H1 (cell line): ENCODE results near the gene DLGAP3. TPM values are rescaled to one million over a fixed set of nuclear protein-coding genes. Genes with fewer than 3 reads are reported as not detected.

Experiments
- CTCF ChIA-PET: fragments of 300-600 bp; sonication (Branson Sonifier 250); formaldehyde crosslinking; loops from one replicate; lab custom pipeline; 2021; ENCODE audit not compliant: partially characterized antibody; lab: Charles Lee
- POLR2A ChIA-PET: fragments of 300-600 bp; sonication (Branson Sonifier 250); formaldehyde crosslinking; loops from one replicate; lab custom pipeline; 2021; ENCODE audit warnings: inconsistent platforms; ENCODE audit not compliant: partially characterized antibody; lab: Charles Lee
- DNase-seq, 2 experiments: peaks; one replicate each; pipeline versions ENCODE4 v3.0.0 to v3.0.0-alpha.2; 2010 to 2022; ENCODE audit warnings: low spot score in 2 of 2, low read depth in 1 of 2, mixed read lengths in 1 of 2
- FAIRE-seq: peaks from 2 replicates; lab custom pipeline; 2011; peaks lifted over from hg19 to GRCh38; lab: Jason Lieb, UNC
- H2AFZ ChIP-seq: 2 replicates; pipeline ENCODE4 v1.8.1; 2012; ENCODE audit warnings: low read length, inconsistent platforms
- H2AK5ac ChIP-seq: 2 replicates; pipeline ENCODE4 v1.6.1; 2013; ENCODE audit warnings: low read depth, low read length
- H2BK120ac ChIP-seq: replicated peaks from 2 replicates; pipeline ENCODE3; 2013; ENCODE audit warnings: low read depth, low read length, inconsistent platforms
- H2BK12ac ChIP-seq: 2 replicates; pipeline ENCODE4 v1.6.1; 2013; ENCODE audit warnings: low read depth, low read length
- H2BK15ac ChIP-seq: 2 replicates; pipeline ENCODE4 v1.6.1; 2013; ENCODE audit warnings: low read length
- H2BK20ac ChIP-seq: 2 replicates; pipeline ENCODE4 v1.6.1; 2013; ENCODE audit warnings: low read length
- H2BK5ac ChIP-seq: 2 replicates; pipeline ENCODE4 v1.6.1; 2013; ENCODE audit warnings: low read depth, low read length
- H3K14ac ChIP-seq: 2 replicates; pipeline ENCODE4 v1.6.1; 2013; ENCODE audit warnings: inconsistent platforms; ENCODE audit not compliant: insufficient read length
- H3K18ac ChIP-seq: 2 replicates; pipeline ENCODE4 v1.6.1; 2013; ENCODE audit warnings: low read length; ENCODE audit errors: extremely low read depth
- H3K23ac ChIP-seq: 2 replicates; pipeline ENCODE4 v1.6.1; 2013; ENCODE audit warnings: inconsistent platforms; ENCODE audit not compliant: insufficient read length
- H3K23me2 ChIP-seq: 2 replicates; pipeline ENCODE4 v1.6.1; 2013; ENCODE audit warnings: low read depth, low read length
- H3K27ac ChIP-seq: 2 replicates; pipeline ENCODE4 v1.6.1; 2011; ENCODE audit warnings: low read depth, low read length, inconsistent platforms
- H3K27me3 ChIP-seq, 4 experiments: replicated peaks in 1 of 4; 1 replicate in 1 of 4; 2 replicates in 3 of 4; pipeline versions ENCODE4 v1.6.1 to v1.8.1; 2011 to 2013; ENCODE audit warnings: low read length in 3 of 4, mild to moderate bottlenecking in 3 of 4, inconsistent platforms in 2 of 4, mixed read lengths in 2 of 4, moderate library complexity in 1 of 4; ENCODE audit not compliant: control insufficient read depth in 3 of 4, insufficient read depth in 3 of 4; ENCODE audit errors: extremely low read depth in 1 of 4
- H3K36me3 ChIP-seq, 4 experiments: 2 replicates each; pipeline versions ENCODE4 v1.6.1 to v1.8.1; 2011 to 2013; ENCODE audit warnings: mild to moderate bottlenecking in 4 of 4, low read length in 3 of 4, moderate library complexity in 2 of 4, control low read depth in 1 of 4, inconsistent platforms in 1 of 4; ENCODE audit not compliant: insufficient read depth in 4 of 4, control insufficient read depth in 2 of 4
- H3K4ac ChIP-seq: replicated peaks from 2 replicates; pipeline ENCODE3; 2013; ENCODE audit warnings: low read length, low read depth, mixed read lengths, inconsistent platforms; ENCODE audit not compliant: insufficient read length
- H3K4me1 ChIP-seq, 4 experiments: replicated peaks in 1 of 4; 1 replicate in 1 of 4; 2 replicates in 3 of 4; pipeline versions ENCODE4 v1.6.1 to v1.8.1; 2011 to 2013; ENCODE audit warnings: low read length in 3 of 4, inconsistent platforms in 2 of 4, mixed read lengths in 1 of 4; ENCODE audit not compliant: insufficient read depth in 4 of 4, control insufficient read depth in 3 of 4
- H3K4me2 ChIP-seq, 2 experiments: 2 replicates each; pipeline versions ENCODE4 v1.6.1 to v1.8.1; 2011 to 2013; ENCODE audit warnings: low read depth in 2 of 2, low read length in 2 of 2, control low read depth in 1 of 2, inconsistent platforms in 1 of 2, mild to moderate bottlenecking in 1 of 2; ENCODE audit not compliant: insufficient read depth in 1 of 2
- H3K4me3 ChIP-seq, 4 experiments: fragments of 200-600, 300-600 bp in 1 of 4; sonication (generic), shearing (Covaris generic), sonication (Bioruptor Twin) in 1 of 4; 2 replicates each; pipeline versions ENCODE4 v1.5.1 to v1.8.1; 2011 to 2016; ENCODE audit warnings: low read length in 4 of 4, low read depth in 3 of 4, control low read depth in 2 of 4, inconsistent platforms in 2 of 4, mild to moderate bottlenecking in 2 of 4, mixed read lengths in 1 of 4, moderate library complexity in 1 of 4; ENCODE audit not compliant: insufficient read depth in 2 of 4; ENCODE audit errors: extremely low read depth in 1 of 4
- H3K56ac ChIP-seq: replicated peaks from 2 replicates; pipeline ENCODE3; 2013; ENCODE audit warnings: low read depth, mild to moderate bottlenecking, mixed read lengths, low read length, inconsistent platforms; ENCODE audit not compliant: insufficient read length
- H3K79me1 ChIP-seq: 2 replicates; pipeline ENCODE4 v1.6.1; 2013; ENCODE audit warnings: low read depth, low read length, control low read depth
- H3K79me2 ChIP-seq, 2 experiments: 2 replicates each; pipeline versions ENCODE4 v1.6.1 to v1.8.1; 2012 to 2013; ENCODE audit warnings: low read length in 2 of 2, mild to moderate bottlenecking in 2 of 2, inconsistent platforms in 1 of 2; ENCODE audit not compliant: insufficient read depth in 2 of 2, control insufficient read depth in 1 of 2
- H3K9ac ChIP-seq, 4 experiments: replicated peaks in 1 of 4; 1 replicate in 1 of 4; 2 replicates in 3 of 4; pipeline versions ENCODE4 v1.6.1 to v1.8.1; 2011 to 2013; ENCODE audit warnings: low read depth in 3 of 4, low read length in 3 of 4, control low read depth in 2 of 4, mild to moderate bottlenecking in 2 of 4, moderate library complexity in 2 of 4, inconsistent platforms in 1 of 4; ENCODE audit errors: extremely low read depth in 1 of 4
- H3K9me3 ChIP-seq, 2 experiments: 2 replicates each; pipeline versions ENCODE4 v1.6.1 to v1.8.1; 2012 to 2013; ENCODE audit warnings: mild to moderate bottlenecking in 2 of 2, moderate library complexity in 2 of 2, control low read depth in 1 of 2, inconsistent platforms in 1 of 2, low read depth in 1 of 2, low read length in 1 of 2, mixed read lengths in 1 of 2; ENCODE audit not compliant: insufficient read depth in 2 of 2
- H4K20me1 ChIP-seq, 2 experiments: replicated peaks in 1 of 2; 2 replicates each; pipeline versions ENCODE3 to v1.8.1; 2011 to 2013; ENCODE audit warnings: inconsistent platforms in 2 of 2, low read length in 2 of 2, mild to moderate bottlenecking in 1 of 2; ENCODE audit not compliant: insufficient read depth in 2 of 2, control insufficient read depth in 1 of 2
- H4K5ac ChIP-seq: 2 replicates; pipeline ENCODE4 v1.6.1; 2013; ENCODE audit warnings: low read length, low read depth, mixed read lengths, inconsistent platforms; ENCODE audit not compliant: insufficient read length
- H4K8ac ChIP-seq: 2 replicates; pipeline ENCODE4 v1.8.0; 2013; ENCODE audit warnings: mild to moderate bottlenecking, moderate library complexity, low read length, inconsistent platforms; ENCODE audit not compliant: insufficient read depth; ENCODE audit errors: extremely low read depth
- H4K91ac ChIP-seq: replicated peaks from 2 replicates; pipeline ENCODE3; 2013; ENCODE audit warnings: low read length, mixed read lengths, inconsistent platforms; ENCODE audit not compliant: insufficient read length
- BACH1 ChIP-seq: IDR thresholded peaks from 2 replicates; pipeline ENCODE4 v1.6.1; 2012; ENCODE audit warnings: low read length, improper control_type of control experiment
- BRCA1 ChIP-seq: IDR thresholded peaks from 2 replicates; pipeline ENCODE4 v1.6.1; 2012; ENCODE audit warnings: low read depth, low read length, improper control_type of control experiment
- CBX8 ChIP-seq: fragments of 300-800, 300-1000 bp; sonication (generic); IDR thresholded peaks from 2 replicates; pipeline ENCODE4 v1.7.1; 2016; ENCODE audit warnings: low read depth, low read length, borderline replicate concordance
- CHD2 ChIP-seq: IDR thresholded peaks from 2 replicates; pipeline ENCODE4 v1.6.1; 2012; ENCODE audit warnings: low read length, improper control_type of control experiment
- EP300 ChIP-seq, 2 experiments: IDR thresholded peaks; 1 replicate in 1 of 2; 2 replicates in 1 of 2; pipeline ENCODE4 v1.6.1; 2011 to 2012; ENCODE audit warnings: low read depth in 2 of 2, low read length in 2 of 2, mild to moderate bottlenecking in 2 of 2, borderline replicate concordance in 1 of 2, inconsistent platforms in 1 of 2, moderate library complexity in 1 of 2
- HDAC6 ChIP-seq: IDR thresholded peaks from one replicate; pipeline ENCODE4 v1.7.1; 2012; ENCODE audit warnings: low read depth, mild to moderate bottlenecking, inconsistent platforms, low read length, moderate library complexity
- SIRT6 ChIP-seq: IDR thresholded peaks from one replicate; pipeline ENCODE4 v1.7.1; 2012; ENCODE audit warnings: low read length, inconsistent platforms
- SP1 ChIP-seq: IDR thresholded peaks from 2 replicates; pipeline ENCODE4 v1.6.1; 2011; ENCODE audit warnings: low read depth, low read length
- SP4 ChIP-seq: IDR thresholded peaks from 2 replicates; pipeline ENCODE4 v1.6.1; 2012; ENCODE audit warnings: low read length, inconsistent platforms
- SUZ12 ChIP-seq: fragments of 200-600 bp; sonication (generic); IDR thresholded peaks from 2 replicates; pipeline ENCODE4 v1.6.1; 2012; ENCODE audit warnings: mild to moderate bottlenecking, inconsistent platforms, low read length, moderate library complexity, mixed read lengths
- TAF1 ChIP-seq: IDR thresholded peaks from 2 replicates; pipeline ENCODE4 v1.6.1; 2011; ENCODE audit warnings: mild to moderate bottlenecking, low read depth, low read length
- TAF7 ChIP-seq: optimal IDR thresholded peaks from 2 replicates; pipeline ENCODE3; 2011; ENCODE audit warnings: low read depth, mild to moderate bottlenecking, inconsistent platforms, low read length, moderate library complexity, borderline replicate concordance
- TCF12 ChIP-seq: IDR thresholded peaks from 2 replicates; pipeline ENCODE4 v1.6.1; 2011; ENCODE audit warnings: low read depth, mild to moderate bottlenecking, low read length
- ZNF274 ChIP-seq: IDR thresholded peaks from 2 replicates; pipeline ENCODE4 v1.7.0; 2012; ENCODE audit warnings: low read length, borderline replicate concordance; ENCODE audit errors: extremely low read depth
- WGBS, 2 experiments: shearing (Covaris generic) in 1 of 2; methylation state at CpG; one replicate each; pipeline versions ENCODE4 v1.1.6 to v1.1.7; 2013 to 2015; ENCODE audit warnings: low lambda C conversion rate in 2 of 2, mixed read lengths in 2 of 2, inconsistent platforms in 1 of 2, low coverage in 1 of 2, missing lambda C conversion rate in 1 of 2; ENCODE audit not compliant: insufficient replicate concordance in 2 of 2, insufficient coverage in 1 of 2, insufficient read length in 1 of 2; ENCODE audit errors: extremely low coverage in 1 of 2, missing lambda C conversion rate in 1 of 2; 5-methylcytosine and 5-hydroxymethylcytosine counted together
- polyA plus RNA-seq, 7 experiments: library from polyadenylated mRNA; depleted of rRNA in 3 of 7; stranded (reverse) in 5 of 7; unstranded in 2 of 7; fragments of >200 nt in 5 of 7; fragments of 200-250 nt in 2 of 7; gene quantifications; 1 replicate in 5 of 7; 2 replicates in 1 of 7; 4 replicates in 1 of 7; pipeline versions ENCODE4 v1.2.1 to v1.2.3, GENCODE V29; 2011 to 2013; ENCODE audit warnings: missing spikeins in 2 of 7, mixed read lengths in 2 of 7
- total RNA-seq: library from RNA; stranded (reverse); fragmentation: NEBNext Ultra II Directional; extraction: Animal tissue kit (Norgen Biotek cat#: 25700); gene quantifications from 2 replicates; pipeline ENCODE4 v1.2.1, GENCODE V29; 2021

The DLGAP3 gene
- total and polyA plus RNA-seq, 2 of the 8 experiments (the other 6 are each of a cell fraction or from before 2014, with no cell fraction given) = 3.8 to 13.2 TPM

DNA sequence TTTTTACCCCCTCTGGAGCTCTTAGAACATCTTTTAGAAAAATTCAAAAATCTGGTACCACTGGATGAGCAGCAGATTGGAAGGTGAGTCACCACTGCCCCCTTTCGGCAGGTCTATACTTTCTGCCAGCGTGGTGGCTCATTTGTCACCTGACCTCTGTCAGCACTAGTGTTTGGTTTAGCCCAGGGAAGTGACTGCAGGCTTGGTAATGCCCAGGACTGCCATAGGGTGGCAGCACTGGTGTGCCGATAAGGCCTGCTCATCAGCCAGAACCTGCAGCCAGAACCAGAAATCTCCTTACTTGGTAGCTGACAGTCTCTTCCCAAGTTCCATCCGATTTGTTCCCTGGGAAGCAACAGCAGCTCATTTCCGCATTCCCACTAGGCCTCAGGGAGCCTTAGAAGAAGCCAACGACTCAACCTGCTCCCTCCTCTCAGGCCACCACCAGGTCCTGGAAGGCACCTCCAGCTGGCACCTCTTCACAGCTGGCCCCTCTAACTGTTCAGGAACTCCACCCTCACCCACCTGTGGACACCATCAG is 76.7 kb downstream of the DLGAP3 start:
- Histone ChIP-seq H3K9ac (no peak overlapping the region), H4K91ac (no peak overlapping the region), H4K5ac (no peak overlapping the region), H3K4ac (no peak overlapping the region), H2BK15ac (no peak overlapping the region), H3K4me3 (no peak overlapping the region), H3K4me1 (peaks cover 0 to 9% (median under 1%) of the 10 kb centered on the region in 4 experiments; a peak in 3 of 7 replicates), H3K4me2 (0 out of 4 replicates have a peak overlapping the region, but pooled peaks of 1 of the 2 experiments have one; percentile 1), H3K56ac (no peak overlapping the region), H2BK5ac (no peak overlapping the region), H2AFZ (no peak overlapping the region), H2BK20ac (no peak overlapping the region), H3K14ac (no peak overlapping the region), H3K23me2 (no peaks in the 10 kb centered on the region), H2BK12ac (no peak overlapping the region), H3K18ac (no peak overlapping the region), H3K79me1 (peaks cover under 1% of the 10 kb centered on the region; the same call in 1 of the 2 replicates), H3K27ac (peak overlapping the region; percentile 46; the same call in 1 of the 2 replicates), H3K23ac (no peak overlapping the region), H3K36me3 (peaks cover 4 to 14% (median 11%) of the 10 kb centered on the region in 4 experiments; a peak in 7 of 8 replicates), H4K20me1 (peaks cover 0 to 2% of the 10 kb centered on the region in 2 experiments), H2BK120ac (no peak overlapping the region), H4K8ac (no peak overlapping the region), H3K9me3 (no peaks in the 10 kb centered on the region), H2AK5ac (no peak overlapping the region), H3K27me3 (no peaks in the 10 kb centered on the region), H3K79me2 (peaks cover 0 to 17% of the 10 kb centered on the region in 2 experiments; a peak in 3 of 4 replicates)
- WGBS, 2 experiments = 8% methylated on average over 6 of the region's 6 CpGs; no CpG with 5 or more reads in 1 of the 2 experiments
- FAIRE-seq = peak; percentile 99
- ChIA-PET POLR2A (interaction anchor here (0.6 to 2.0 kb wide), 10 partner anchors 8 to 270 kb away, joined by 3 to 11 read pairs (median 3); no protein-coding TSS in a partner anchor), CTCF (interaction anchor here (0.6 to 14.3 kb wide), 49 partner anchors 9 to 1440 kb away, joined by 3 to 230 read pairs (median 5); partner anchors contain the start of genes DLGAP3, GJA4, GJB5 and ZMYM6)
- DNase-seq = peak; percentile 95 to 96
- TF ChIP-seq ZNF274 (no peak), TAF1 (peak; percentile 52; the same call in 1 of the 2 replicates), BRCA1 (no peak), HDAC6 (no peak), EP300 (IDR thresholded peaks at IDR 0.05; ENCODE audit: borderline replicate concordance in 1 of 2, low read depth in 2 of 2, low read length in 2 of 2) (no peak), SIRT6 (no peak), CBX8 (no peak), SP1 (0 out of 2 replicates have a peak, but pooled peaks have one; percentile 14), CHD2 (no peak), SP4 (no peak), BACH1 (peak; percentile 21; the same call in 1 of the 2 replicates), TAF7 (no peak), SUZ12 (no peak), TCF12 (no peak)
